HG03354 (cell line): ENCODE data around the gene ANXA9.

Experiments
- ATAC-seq: cut with Tn5 transposase; IDR thresholded peaks from one replicate; pipeline ENCODE4 v1.9.1; 2021; ENCODE audit warnings: mild to moderate bottlenecking; ENCODE audit not compliant: unreplicated experiment, poor library complexity, severe bottlenecking

ANXA9 gene

DNA sequence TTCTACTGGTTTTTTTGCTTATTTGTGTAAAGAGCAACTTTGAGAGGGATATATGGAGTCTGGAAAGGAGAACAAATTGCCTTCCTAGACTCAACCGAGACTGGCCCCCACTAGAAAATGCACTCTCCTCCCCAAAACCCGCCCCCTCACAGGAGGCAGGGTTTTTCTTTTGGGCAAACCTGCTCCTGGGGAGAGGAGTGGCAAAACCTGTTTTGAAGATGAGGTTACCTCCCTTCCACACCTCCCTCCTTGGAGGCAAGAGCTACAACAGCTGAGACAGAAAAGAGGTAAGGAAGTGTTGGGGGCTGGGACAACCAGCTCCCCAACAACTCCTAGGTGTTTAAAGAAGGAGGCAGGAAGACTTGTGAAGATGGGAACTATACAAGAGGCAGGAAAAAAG lies 54.3 kb downstream of the ANXA9 start, which contains the start of gene BNIPL:
Gene BNIPL (plus strand): TSS at position 231 of the 400 bp plus-strand sequence. CDS start 140 bp downstream, at position 371.
- ATAC-seq = no peak

GRCh38 chr1:151037032-151037431 lies 54.9 kb downstream of the ANXA9 start:
- ATAC-seq = no peak

DNA sequence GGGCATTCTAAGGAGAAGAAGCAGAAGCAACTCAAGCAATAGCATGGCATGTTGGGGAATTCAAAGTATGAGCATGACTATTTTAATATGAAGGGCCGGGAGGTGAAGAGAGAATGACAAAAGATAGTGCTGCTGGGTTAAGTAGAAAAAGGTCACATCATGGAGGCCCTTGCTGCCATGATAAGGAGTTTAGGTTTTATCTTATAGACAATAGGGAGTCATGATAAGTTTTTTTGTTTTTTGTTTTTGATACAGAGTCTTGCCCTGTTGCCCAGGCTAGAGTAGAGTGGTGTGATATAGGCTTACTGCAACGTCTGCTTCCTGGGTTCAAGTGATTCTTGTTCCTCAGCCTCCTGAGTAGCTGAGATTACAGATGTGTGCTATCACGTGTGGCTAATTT lies 57.4 kb downstream of the ANXA9 start:
- ATAC-seq = no peak

GRCh38 chr1:151043163-151043562 lies 61.1 kb downstream of the ANXA9 start:
- no peak for ATAC-seq
